Hematopoietic multipotent progenitor cell (in vitro differentiated cells): ENCODE measurements around the gene CCDC69. TPM values are rescaled to one million over a fixed set of nuclear protein-coding genes. Genes with fewer than 3 reads are reported as not detected.
"Not testable (repeated sequence)": the region's sequence is repeated elsewhere in the genome, so short reads cannot be mapped to it uniquely, and the experiment has no call there.

Experiments
- DNase-seq, 3 donors: peaks; one replicate each; pipeline ENCODE4 v3.0.0-alpha.2; 2011 to 2015; ENCODE audit warnings: low read depth in 2 of 3, low spot score in 2 of 3
- total RNA-seq: library from RNA; depleted of rRNA; stranded (reverse); fragments of >200 nt; gene quantifications from one replicate; pipeline ENCODE4 v1.2.3, GENCODE V29; 2012

CCDC69 gene
- total RNA-seq, 1 donor = 33.7 TPM

DNA sequence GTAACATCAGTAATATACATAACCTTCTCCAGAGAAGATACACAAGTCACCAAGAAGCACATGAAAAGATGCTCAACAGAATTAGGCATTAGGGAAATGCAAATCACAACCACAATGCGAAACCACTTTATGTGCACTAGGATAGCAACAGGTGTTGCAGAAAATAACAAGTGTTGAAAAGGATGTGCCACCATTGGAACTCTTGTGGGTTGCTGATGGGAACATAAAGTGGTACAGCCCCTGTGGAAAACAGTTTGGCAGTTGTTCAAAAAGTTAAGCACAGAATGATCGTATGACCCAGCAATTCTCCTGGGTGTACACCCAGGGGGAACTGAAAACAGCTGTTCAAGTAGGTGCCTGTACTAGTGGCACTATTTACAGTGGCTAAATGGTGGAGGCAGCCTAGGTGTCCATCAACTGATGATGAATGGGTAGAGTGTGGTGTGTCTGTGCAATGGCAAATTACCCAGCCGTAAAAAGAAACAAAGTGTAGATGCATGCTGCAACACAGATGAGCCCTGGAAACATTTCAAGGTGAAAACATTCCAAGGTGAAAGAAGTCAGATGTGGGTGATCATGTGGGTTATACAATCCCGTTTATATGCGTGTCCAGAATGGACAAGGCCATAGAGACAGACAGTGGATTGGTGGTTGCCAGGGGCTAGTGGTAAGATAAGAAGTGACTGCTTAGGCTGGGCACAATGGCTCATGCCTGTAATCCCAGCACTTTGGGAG is 27.2 kb downstream of the CCDC69 start:
- DNase-seq = peak in 1 of 3 donors; percentile 20

DNA sequence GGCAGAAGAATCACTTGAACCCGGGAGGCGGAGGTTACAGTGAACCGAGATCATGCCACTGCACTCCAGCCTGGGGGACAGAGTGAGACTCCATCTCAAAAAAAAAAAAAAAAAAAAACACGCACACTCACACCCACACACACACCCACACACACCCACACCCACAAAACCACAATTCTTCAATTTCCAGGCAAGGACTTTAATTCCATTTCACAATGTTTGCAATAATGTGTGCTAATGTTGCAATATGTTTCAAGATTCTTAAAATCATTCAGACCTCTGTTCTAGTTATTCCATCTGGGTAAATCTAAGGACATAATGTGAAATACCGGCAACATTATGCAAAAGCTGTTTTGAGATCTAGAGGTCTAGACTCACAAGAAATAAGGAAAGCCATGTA is 28.3 kb downstream of the CCDC69 start:
- DNase-seq = no peak

DNA sequence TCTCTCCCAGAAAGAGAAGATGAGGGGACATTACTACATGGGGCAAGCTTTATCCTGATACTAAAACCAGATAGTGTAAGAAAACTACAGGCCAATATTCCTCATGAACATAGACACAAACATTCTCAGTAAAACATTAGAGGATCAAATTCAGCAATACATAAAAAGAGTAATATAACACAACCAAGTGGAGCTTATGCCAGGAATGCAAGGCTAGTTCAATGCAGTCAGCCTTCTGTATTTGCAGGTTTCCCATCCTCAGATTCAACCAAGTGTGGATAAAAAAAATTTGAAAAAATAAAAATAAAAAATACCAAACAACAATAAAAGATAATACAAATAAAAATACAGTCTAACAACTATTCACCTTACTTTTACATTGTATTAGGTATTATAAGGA is 31.3 kb downstream of the CCDC69 start:
- DNase-seq = peak in 1 of 3 donors; percentile 31

DNA sequence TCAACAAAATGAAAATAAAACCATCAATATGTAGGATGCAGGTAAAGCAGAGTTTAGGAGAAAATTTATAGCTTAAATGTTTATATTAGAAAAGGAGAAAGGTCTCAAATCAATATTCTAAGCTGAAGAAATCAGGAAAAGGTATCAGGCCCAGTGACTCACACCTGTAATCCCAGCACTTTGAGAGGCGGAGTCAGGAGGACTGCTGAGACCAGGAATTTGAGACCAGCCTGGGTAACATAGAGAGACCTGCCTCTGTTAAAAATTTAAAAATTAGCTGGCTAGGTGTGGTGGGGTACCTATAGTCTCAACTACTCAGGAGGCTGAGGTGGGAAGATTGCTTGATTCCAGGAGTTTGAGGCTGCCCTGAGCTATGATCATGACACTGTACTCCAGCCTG is 32.2 kb downstream of the CCDC69 start:
- no peak for DNase-seq

DNA sequence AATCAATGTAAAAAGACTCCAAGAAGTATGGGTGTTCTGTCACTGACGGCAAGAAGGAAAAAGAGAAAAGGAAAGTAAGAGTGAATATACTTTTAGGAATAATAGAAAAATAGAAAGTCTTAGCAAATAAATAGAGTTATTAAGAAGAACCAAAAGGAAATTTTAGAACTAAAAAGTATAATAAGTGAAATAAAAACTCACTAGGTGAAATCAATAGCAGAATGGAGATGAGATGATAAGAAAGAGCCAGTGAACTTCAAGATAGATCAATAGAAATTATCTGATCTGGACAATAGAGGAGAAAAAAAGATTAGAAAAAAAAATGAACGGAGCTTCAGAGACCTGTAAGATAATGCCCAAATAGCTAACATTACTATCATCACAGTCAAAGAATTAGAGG is 34.7 kb downstream of the CCDC69 start:
- DNase-seq = no peak

DNA sequence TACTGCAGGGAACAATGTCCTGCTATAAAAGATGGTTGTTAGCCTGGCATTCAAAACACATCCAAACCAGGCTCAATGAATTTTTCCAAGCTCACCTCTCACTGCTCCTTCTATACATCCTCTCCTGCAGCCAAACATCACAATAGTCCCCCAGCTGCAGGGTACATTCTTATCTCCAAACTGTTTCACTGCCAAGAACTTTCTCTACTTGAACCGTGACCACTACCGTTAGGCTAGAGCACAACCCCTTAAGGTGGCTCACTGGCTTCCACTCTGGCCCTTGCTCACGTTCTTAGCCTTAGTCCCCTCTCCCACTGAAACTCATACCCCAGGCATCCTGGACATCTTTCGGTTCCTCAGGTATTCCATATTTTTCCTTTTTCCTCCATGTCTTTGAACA is 37.4 kb downstream of the CCDC69 start:
- DNase-seq = no peak

DNA sequence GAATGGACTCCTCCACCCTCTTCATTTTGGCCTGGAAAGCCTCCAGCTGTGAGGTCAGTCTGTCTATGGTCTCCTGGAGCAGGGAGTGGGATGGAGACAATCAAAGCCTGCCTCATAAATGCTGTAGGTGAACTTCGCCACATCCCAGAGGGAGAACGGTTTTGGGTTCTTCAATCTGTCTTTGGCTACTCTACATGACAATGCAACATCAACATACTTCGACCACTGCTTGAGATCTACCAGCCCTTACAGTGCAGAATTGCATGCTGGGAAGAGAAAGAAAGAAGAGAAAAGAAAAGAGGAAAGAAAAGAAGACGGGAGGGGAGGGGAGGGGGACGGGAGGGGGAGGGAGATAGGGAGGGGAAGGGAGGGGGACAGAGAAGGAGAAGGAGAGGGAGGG is 37.8 kb downstream of the CCDC69 start:
- no peak for DNase-seq

DNA sequence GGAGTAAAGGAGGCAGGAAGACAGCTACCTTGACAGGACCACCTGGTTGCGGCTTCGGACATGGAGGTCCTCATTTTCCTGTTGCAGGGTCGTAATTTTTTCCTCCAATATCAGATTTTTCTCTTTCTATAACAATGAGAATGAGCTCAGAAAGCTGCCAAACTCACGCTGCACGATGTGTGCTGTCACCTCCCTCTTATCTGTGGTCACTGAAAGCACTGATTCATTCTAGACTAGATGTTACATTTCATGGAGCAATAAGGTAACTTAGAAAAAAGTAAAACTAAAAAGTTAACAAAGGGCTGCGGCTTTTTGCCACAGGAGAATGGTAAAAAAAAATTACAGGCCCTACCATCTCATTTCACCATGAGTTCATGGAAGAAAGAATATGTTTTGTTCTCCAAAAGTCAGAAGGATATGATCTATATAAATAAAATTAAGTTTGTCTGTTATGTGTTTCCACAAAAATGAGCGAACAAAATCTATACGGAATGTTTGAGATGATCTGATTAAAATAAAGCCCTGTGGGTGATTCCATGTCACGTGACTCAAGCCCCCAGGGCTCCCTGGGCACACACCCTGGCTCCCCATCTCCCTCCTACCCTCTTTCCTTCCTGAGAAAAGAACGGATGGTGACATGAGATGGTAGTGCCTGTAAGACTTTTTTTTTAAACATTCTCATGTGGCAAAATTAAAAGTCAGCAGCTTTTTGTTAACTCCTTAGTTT is 39.4 kb downstream of the CCDC69 start:
- no peak for DNase-seq

DNA sequence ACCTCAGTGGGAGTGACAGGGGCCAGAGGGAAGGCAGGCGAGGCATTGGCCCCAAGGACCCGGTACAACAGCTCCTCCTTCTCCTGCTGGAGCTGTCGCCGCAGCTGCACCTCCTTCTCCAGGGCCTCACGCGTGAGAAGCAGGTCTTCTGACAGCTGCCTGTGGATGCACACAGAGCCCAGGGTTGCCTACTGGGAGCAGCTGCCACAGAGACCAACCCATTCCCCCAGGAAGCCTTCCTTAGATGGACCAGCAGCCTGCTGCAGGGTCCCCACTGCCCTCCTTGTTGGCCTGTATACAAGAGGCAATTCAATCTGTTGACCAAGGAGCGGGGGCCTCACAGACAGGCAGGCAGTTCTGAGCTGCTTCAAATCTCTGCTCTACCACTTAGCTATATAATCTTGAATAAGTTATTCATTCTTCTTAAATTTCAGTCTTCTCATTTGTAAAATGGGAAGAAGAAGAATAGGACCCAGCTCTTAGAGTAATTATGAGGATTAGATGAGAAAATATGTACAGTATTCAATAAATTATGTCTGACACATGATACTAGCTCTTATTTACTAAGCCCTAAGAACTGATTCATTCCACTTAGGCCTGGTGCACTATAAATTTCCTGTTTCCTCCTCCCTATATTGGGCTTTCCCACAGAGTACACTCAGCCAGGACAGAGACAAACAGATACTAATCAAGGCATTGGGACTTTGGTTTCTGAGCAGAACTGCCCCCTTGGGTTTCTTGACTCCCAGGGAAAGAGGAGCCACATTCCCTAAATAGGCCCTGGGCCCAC is 40.2 kb downstream of the CCDC69 start:
- DNase-seq = no peak

DNA sequence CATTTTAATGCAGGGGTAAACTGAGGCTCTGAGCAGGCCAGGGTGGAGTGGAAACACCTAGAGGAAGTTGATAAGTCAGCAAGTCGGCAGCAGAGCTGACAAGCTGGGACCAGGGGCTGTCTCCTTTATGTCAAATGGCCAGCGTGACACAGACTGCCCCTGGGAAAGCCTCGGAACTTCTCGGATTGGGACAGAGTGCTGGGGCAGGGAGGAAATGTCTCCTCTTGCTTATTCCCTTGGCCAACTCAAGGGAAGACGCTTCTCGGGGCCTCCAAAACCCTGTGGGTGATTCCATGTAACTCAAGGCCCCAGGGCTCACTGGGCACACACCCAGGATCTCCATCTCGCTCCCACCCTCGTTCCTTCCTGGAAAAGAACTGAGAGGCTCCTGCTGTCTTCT is 40.9 kb downstream of the CCDC69 start:
- no peak for DNase-seq

DNA sequence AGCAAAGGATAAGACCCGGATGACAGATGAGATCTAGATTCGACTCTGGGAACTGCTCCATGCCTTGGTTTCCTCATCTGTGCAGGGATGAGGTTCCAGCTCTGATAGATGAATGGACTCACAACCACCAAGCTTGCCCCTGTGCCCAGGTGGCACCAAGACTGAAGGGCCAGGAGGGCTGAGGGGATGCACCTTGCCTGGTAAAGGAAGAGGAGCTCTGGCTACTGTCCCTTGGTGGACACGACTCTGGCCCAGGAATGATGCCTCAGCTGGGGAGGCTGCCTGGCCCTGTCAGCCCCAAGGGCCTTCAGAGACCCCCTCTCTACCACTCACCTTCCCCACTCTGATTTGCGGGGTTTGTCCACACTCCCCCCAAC is 41.4 kb downstream of the CCDC69 start:
- no peak for DNase-seq

DNA sequence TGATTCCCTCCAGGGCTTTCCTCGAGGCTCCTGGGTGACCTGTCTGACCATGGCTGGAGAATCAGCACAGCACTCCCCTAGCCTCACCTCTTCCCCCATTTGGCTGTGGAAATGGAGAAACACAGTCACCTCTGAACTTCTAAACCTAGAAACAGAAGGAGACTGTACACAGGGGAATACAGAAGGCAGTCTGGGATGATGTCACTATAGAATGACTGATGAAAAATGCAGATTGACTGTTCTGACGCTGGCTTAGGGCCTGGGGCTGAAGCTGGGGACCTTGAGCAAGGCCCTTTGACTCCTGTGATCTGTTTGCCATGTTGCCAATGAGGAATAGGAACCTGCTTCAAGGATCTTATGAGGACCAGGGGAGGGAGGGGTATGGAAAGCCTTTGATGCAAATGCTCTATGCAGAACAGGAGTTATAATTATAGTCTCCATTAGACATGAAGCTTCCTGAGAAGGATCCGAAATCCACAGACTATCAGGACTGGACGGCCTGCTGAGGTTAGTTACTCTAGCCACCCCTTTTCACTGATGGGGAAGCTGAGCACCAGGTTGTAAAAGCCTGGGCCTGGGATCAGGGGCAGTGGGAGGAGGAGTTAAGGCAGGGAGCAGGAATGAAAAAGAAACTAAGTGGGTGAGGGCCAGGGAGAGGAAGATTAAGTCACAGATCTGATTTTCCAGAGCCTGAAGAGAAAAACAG is 41.9 kb downstream of the CCDC69 start:
- no peak for DNase-seq

DNA sequence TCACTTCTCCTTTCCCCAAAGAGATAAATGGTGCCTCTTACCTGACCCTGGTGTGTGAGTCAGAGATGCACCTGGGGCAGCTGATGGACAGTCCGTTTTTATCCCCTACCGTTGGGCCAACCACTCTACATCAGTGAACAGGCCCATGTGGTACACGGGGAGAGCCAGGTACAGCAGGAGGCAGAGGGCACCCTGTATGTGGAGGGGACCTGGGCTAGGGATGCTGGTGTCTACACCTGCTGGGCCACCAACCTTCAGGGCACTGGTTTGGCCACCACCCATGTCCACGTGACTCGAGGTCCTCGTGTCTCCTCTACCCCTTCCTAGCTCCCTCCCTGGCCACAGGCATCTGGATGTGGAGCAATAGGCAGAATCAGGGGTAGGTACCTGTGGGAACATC is 43.6 kb downstream of the CCDC69 start:
- no peak for DNase-seq

DNA sequence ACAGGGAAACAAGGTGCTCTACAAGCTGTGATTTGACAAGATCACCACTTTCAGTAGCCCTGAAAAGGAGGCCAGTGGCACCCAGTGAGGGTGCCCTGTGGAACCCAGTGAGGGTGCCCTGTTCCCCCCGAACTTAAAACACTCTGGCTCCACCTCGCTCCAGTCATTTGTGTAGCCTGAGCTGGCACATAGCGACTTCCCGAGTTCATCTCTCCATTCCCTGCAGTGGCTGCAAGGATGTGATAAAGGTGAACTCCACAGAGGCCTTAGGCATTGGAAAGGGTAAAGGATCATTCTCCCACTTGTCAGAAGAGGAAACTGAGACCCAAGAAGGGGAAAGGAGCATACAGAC is 44.4 kb downstream of the CCDC69 start:
- no peak for DNase-seq

DNA sequence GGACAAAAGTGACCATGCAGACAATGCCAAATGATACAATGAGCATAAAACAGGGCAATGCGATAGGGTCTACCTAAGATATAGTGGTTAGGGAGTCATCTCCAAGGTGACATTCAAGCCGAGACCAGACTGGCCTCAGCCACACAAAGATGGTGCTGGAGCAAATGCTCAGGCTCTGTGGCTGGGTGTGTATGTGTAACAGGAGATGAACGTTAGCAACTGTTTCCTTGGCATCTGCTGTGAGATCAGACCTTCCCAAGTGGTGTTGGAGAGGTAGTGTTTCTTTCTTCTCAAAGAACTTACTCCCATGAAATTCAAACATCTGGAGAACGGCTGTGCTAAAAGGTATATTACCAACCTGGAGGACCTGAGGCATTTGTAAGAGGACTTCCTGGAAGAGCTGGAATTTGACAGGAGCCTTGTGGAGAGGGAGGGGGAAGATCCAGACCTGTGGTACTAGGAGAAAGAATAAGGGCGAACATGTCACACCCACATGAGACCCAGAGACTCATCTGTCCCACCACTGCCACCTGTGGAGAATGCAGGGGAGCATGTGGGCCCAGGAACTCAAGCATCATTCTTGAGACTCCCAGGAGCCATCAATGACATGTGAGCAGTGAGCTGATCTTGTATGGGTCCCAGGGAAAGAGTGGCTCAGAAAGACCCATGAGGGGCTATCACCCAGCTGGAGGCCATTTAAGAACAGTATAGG is 45.0 kb downstream of the CCDC69 start:
- DNase-seq = no peak

DNA sequence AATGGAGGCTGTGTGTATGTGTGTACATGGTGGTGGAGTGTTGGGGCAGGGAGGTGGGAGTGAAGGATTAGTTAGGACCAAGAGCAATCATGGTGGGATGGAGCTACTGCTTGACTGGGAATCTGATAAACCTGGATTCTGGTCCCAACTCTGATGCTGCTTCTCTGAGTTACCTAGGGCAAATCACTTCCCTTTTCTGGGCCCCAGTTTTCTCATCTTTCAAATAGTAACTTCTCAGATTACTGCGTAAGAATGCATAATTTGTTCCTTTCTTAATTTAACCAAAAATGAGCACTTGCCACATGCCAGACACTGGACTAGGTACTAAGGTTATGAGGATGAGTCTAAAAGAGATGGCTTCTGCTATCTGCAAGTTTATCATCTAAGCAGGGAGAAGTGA is 45.5 kb downstream of the CCDC69 start:
- no peak for DNase-seq

DNA sequence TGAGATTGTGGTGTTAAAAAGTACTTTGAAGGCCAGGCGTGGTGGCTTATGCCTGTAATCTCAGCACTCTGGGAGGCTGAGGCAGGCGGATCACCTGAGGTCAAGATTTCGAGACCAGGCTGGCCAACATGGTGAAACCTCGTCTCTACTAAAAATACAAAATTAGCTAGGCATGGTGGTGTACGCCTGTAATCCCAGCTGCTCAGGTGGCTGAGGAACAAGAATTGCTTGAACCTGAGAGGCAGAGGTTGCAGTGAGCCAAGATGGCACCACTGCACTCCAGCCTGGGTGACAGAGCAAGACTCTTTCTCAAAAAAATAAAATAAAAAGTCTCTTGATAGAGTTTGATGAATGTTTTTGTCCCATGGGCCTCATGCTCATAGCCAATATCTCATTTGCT is 47.6 kb downstream of the CCDC69 start:
- DNase-seq = not testable (repeated sequence)

DNA sequence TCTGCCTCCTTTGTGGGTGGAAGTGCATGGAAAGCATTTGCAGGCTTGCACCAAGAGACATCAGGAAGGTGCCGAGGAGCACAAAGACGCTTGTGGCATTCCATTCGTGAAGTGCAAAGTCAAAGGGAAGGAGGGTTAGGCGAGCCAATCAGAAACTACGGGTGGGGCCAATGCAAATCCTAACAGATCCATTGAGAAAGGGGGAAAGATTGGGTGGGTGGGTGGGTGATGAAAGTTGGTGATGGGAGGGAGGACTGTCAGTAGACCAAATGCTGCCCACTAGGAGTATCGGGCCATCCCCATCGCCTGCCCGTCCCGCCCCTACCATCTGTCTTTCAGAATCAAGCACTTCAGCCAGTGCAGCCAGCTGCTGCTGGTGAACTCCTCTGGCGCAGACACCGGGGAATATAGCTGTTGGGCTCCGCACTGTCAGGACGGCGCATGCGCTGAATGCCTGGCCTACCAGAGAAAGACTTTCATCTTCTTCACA is 49.2 kb downstream of the CCDC69 start:
- no peak for DNase-seq

DNA sequence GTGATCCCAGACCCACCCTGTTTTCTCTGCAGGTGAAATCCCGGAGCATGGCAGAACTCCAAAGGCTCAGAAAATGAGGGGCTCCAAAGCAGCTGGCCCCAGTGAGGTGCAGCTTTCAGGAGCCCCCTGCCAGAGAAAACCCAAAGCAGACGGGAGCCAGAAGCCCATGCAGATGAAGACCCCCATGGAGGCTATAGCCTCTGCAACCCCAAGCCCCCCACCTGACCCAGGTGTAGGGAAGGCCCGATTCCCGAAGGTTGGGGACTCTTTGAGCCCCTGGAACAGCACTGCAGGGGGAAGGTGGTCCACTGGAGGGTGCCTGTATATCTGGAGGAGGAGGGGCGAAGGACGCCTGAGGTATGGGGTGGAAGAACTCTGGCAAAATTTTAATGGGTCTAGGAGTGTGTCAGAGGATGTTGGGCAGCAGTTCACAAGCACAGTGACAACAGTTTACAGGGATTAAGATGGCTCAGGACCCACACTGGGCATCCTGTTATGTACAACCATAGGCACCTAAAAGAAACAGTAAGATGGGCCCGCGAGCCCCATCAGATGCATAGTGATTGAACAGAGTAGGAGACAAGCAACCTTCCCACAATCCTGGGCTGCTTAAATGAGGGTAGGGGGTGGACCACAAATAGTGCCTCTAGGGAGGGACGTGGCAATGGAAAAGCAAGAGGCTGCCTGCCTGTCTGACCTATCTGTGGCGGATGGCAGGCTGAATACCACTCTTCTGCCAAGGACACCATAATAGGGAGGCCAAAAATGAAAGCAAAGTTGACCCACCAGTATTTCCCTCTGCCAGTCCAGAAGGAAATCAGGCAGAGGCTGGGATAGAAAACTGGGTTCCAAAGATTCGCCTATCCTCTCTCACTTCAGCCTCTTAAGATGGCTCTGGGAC is 49.9 kb downstream of the CCDC69 start:
- no peak for DNase-seq
